GM18519 (cell line): Measurements from ENCODE around the gene RFXAP.
"Not testable (repeated sequence)": the region's sequence is repeated elsewhere in the genome, so short reads cannot be mapped to it uniquely, and the experiment has no call there.

Experiments
- ATAC-seq: cut with Tn5 transposase; IDR thresholded peaks from one replicate; pipeline ENCODE4 v1.9.1; 2021; ENCODE audit warnings: mild to moderate bottlenecking, moderate library complexity; ENCODE audit not compliant: unreplicated experiment, low FRiP score

The RFXAP gene, protein sequence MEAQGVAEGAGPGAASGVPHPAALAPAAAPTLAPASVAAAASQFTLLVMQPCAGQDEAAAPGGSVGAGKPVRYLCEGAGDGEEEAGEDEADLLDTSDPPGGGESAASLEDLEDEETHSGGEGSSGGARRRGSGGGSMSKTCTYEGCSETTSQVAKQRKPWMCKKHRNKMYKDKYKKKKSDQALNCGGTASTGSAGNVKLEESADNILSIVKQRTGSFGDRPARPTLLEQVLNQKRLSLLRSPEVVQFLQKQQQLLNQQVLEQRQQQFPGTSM

DNA sequence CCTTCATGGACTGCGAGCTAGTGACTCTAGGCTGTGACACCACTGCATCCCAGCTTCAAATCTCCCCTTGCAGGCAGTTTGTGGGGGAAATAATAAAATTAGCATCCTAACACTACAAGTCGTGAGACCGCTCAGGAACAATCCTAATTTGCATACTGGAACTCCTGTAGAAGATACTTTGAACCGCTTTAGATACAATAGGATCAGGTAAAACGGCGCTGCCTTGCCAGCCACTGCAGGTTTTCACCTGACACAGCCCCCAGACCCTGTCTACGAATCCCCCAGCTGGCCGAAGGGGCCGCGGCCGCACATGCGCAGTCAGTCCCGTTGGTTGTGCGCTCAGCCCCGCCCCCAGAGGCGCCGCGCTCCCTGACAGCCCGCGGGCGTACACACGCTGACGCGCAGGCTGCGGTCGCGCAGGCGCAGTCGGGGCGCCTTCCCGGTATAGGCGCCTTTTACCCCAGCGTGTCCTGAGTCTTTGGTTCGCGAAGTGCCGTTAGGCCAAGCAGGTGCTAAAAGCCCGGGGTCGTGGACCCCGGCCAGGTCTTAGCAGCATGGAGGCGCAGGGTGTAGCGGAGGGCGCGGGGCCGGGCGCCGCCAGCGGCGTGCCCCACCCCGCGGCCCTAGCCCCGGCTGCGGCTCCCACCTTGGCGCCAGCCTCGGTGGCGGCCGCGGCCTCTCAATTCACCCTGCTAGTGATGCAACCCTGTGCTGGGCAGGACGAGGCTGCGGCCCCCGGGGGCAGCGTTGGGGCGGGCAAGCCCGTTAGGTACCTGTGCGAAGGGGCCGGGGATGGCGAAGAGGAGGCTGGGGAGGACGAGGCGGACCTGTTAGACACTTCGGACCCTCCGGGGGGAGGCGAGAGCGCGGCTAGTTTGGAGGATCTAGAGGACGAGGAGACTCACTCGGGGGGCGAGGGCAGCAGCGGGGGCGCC lies at the start of gene RFXAP:
Gene RFXAP, plus strand, starts transcription at position 419 of the 935 bp plus-strand sequence. Its CDS starts 136 bp downstream, at position 555.
- peak; percentile 80 for ATAC-seq

DNA sequence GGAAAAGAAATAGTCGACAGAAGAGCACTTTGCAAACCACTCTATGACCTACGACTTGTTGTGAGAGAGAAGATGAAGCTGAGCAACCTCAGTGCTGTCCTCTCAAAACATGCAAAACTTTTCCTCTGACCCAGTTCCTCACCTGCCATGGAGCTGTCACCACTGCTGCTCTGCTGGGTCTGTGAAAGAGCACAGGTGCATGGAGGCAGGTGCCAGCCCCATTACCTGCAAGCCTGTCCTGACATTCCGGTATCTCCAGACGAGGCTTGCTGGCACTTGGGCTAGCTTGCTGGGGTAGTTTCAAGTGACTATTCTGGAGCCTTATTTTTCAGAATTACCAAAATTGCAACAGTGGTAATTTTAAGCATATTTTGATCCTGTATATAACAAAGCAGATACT lies 49.5 kb upstream of the RFXAP start:
- no peak for ATAC-seq

GRCh38 chr13:36770741-36771140 lies 48.3 kb upstream of the RFXAP start:
- ATAC-seq: no peak

DNA sequence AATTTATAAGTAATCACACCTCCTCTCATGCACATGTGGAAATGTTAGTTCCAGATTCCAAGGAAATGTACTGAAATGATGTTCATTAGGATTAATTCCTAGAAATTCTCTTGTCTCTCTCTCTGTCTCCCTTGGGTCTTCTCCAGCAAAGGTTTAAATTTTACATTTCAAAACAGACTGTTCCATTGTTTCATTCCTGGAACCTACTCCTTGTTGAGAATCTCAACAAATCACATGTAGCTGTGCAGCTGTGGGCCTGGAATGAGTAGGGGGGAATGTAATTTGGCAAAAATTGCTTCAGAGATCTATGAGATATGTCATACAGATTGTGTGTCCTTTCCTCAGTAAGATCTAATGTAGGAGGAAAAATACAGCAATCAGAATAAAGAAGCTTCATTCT lies 46.2 kb upstream of the RFXAP start:
- no peak for ATAC-seq

DNA sequence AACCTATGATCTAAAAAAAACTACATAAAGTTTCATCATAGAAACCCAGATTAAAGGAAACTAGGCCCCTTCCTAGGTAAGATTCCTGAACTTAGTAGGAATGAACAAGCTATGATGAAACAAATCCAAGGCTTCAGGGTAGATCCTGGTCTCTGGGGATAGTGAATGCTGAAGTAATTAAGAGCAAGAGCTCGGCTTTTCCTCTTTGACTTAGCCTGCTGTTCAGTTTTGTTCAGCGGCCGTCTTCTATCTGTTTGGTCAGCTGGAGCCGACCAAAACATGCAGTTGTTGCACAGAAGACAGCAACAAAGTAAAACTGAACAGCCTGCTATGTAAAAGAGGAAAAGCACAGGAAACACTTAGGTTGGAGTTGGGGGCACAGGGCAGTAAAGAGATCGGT lies 44.1 kb upstream of the RFXAP start:
- no peak for ATAC-seq

DNA sequence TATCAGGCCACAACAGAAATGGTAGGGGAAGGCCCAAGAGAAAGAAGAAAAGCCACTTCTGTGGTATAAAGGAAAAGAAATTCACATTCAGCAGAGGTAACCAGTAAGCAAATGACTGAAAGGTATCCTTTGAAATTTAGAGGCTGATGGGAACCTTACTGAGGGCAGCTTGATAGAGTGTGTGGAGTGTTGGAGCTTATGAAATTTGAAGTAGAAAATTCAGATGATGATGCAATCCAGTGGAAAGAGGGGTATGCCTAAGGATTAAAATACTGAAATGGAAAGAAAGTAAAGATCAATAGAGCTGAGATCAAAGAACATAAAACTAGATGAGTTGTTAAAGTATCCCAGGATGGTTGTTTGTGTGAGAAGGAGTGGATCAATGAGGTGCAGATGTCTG lies 42.8 kb upstream of the RFXAP start:
- ATAC-seq: no peak

GRCh38 chr13:36778083-36778671 lies 40.8 kb upstream of the RFXAP start:
- ATAC-seq: no peak

DNA sequence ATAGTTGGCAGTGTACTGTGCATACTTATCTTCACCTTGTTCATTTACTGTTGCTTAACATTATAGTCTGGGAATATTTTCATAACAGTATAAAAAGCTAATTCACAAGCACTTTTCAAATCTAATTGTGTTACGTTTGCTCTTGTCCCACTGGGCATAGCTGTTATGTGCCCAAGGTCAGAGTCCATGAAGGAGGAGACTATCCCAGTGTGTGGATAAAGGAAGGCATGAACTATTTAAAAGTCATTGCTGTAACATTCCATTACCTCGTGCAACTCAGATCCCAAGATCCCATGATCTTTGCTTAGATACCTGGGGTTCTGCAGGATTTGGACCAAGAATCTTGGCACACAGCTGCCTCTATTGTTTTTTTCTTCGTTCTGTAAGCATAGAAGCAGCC lies 35.1 kb upstream of the RFXAP start:
- ATAC-seq: no peak

GRCh38 chr13:36786175-36786574 lies 32.8 kb upstream of the RFXAP start:
- ATAC-seq: not testable (repeated sequence)

DNA sequence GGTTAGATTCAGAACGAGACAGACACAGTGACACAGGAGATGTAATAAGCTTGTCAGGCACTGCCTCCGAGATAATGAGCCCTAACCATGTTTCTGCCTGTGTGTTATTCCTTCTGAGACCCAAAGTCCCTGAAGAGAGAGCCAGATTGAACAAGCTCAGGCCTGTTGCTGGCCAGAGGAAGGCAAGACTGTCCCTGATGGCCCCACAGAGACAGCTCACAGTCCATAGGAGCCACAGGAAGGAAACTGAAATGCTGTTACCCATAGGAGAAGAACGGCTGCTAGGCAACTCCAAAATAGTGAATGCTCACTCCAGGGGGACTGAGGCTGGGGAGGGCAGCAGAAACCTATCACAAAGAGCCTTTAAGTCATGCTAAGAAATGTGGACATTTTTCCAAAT lies 31.8 kb upstream of the RFXAP start:
- no peak for ATAC-seq

DNA sequence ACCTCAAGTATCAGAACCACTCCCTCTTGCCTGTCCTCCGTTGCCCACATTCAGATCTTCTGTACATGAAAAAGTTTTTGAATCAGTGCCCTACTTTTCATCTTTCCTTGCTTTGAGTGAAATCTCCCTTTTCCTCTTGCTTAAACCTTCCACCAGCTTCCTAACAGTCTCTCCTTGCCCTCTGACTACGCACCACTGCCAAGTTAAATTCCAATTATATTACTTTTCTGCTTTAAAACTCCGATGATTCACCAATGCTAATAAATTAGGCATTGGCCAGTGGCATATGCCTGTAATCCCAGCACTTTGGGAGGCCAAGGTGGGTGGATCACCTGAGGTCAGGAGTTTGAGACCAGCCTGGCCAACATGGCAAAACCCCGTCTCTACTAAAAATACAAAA lies 30.7 kb upstream of the RFXAP start:
- no peak for ATAC-seq

DNA sequence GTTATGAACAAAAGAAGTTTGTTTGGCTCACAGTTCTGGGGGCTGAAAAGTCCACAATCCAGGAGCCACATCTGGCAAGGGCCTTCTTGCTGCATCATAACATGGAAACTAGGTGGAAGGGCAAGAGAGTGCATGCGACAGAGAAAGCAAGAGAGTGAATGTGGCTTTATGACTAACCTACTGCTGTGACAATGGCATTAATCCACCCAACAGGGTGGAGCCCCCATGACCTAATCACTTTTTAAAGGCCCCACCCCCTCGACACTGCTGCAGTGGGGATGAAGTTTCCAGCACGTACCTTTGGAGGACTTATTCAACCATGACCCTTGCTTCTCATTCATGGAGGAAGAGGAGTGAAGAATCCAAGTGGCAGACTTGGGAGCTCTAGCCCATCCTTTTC lies 30.0 kb upstream of the RFXAP start:
- ATAC-seq: no peak

DNA sequence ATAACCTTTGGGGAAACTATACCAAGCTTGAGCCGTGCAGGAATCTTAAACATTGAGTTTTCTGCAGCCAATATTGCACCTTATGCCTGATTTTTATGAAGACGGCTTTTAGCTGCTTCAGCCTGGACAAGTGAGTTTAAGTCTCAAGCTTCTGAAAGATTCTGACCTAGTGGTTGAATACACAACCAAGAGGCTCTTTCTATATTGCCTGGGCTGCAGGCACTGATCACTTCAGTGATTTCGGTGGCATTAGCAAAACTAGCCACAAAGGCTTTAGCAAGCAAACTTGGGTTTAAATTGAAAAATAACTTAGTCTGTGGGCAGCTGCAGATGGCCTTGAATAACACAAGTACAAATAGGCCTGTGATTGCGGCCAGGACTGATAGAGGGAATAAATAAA lies 29.3 kb upstream of the RFXAP start:
- no peak for ATAC-seq

GRCh38 chr13:36794706-36795105 lies 24.3 kb upstream of the RFXAP start:
- ATAC-seq: no peak

DNA sequence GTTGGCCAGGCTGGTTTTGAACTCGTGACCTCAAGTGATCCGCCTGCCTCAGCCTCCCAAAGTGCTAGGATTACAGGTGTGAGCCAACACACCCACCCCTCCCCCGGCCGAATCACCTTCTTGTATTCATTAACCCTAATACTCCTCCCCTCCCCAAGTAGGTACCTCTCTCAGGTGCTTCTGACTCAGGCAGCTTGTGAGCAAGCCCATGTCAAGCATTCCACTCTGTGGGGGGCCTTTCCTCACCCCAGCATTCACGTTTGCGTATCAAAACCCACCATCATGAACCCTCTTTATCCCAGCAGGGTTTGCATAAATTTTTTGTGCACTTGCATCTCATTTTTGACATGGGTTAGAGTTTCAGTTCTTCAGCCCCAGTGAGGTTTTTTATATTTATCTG lies 23.6 kb upstream of the RFXAP start:
- ATAC-seq: no peak

- ATAC-seq: no peak
Observed at GRCh38 chr13:36796052-36796451, 23.0 kb upstream of the RFXAP start.

DNA sequence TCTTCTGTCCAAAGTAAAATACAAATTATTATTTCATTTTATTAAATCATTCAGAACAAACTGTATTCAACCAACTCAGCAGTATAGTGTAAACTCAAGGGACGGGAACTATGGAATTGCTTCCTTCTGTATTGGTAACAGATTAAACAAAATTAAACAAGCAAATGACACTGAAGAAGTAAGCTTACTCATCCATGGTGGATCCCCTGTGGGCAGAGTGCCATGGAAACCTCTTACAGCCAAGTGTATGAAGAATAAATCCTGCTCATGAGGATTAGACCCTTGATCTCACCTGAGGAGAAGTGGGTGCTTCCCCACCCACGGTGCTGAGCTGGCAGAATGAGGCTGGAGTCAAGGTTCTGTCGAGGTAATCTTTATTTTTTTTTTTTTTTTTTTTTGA lies 18.0 kb upstream of the RFXAP start:
- no peak for ATAC-seq

- no peak for ATAC-seq
Observed at GRCh38 chr13:36804588-36804987, 14.4 kb upstream of the RFXAP start.

GRCh38 chr13:36806102-36806501 lies 12.9 kb upstream of the RFXAP start:
- no peak for ATAC-seq

GRCh38 chr13:36807616-36808015 lies 11.4 kb upstream of the RFXAP start:
- ATAC-seq: no peak

GRCh38 chr13:36813225-36813624 lies 5.8 kb upstream of the RFXAP start:
- ATAC-seq: no peak
